T-helper 1 cell (primary cell): ENCODE data around the gene EXOC4.

Source experiments
- DNase-seq, 5 donors: peaks; one replicate each; pipeline ENCODE4 v3.0.0-alpha.2; 2012 to 2020

EXOC4 gene

DNA sequence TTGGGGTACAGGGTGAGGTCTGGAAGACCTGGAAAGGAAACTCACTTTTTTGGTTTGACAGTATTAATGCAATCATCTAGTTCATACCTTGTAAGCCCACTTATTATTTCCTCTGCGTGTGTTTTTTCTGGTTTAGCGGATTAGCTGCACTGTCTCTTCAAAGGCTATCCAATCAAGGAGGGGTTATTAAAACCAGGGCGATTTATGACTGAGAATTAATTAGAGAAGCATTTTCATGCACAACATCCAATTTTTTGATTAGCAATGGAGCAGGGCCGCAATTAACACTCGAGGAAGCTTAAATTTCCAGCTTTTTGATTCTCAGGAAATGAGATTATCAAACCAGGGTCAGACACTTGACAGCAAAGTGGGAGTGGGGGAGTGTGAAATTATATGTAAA lies 248.9 kb downstream of the EXOC4 start:
- no peak for DNase-seq

DNA sequence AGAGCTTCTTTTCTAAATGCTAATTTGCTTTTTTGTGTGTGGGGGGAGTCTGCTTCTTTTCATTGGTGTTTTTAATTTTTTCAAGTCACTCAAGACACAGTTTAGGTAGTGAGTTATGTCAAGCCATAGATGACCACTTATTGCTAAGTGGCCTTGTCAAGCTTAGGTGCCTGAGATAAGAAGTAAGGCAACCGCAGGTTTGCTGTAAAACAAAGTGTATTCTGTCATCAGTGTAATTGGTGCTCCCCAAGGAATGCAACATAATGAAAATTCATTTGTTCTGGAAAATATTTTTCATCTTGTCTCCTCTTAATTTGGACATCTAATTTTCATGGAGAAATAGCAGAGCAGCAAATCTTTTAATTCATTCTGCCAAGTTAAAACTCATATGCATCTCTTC lies 249.6 kb downstream of the EXOC4 start:
- no peak for DNase-seq

DNA sequence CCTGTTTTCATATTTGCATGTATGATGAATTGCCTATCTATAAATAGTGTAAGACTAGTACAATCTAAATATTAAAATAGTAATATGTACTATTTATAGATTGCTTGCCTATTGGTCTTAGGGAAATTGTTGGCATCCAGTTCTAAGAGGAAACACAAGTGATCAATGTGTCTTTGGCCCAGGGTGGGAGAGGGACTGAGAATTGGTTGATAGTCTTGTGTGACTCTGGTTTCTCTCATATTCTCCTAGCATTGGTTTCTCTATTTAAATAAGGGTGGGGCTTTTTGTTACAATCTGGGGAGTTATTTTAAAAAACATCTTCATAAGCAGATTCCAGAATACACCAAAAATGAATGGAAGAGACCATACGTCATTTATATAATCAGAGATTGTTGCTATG lies 250.1 kb downstream of the EXOC4 start:
- no peak for DNase-seq

DNA sequence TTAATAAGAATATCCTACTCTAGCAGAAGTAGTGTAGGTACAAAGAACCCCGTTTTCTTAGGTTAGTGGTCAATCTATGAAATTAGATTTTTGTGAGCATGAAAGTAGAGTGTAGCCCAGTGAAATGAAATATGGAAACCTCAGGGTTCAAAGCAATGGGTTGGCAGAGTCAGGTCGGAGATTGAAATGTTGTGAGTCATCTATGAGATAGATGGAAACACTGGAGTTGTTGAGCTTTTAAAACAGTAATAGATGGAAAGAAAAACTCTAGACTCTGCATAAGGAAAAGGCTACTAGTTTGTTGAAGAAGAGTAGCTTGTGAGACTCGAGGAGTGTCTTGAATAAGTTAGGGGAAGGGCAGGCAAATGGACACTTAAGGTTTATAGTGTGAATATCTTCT lies 251.9 kb downstream of the EXOC4 start:
- no peak for DNase-seq

DNA sequence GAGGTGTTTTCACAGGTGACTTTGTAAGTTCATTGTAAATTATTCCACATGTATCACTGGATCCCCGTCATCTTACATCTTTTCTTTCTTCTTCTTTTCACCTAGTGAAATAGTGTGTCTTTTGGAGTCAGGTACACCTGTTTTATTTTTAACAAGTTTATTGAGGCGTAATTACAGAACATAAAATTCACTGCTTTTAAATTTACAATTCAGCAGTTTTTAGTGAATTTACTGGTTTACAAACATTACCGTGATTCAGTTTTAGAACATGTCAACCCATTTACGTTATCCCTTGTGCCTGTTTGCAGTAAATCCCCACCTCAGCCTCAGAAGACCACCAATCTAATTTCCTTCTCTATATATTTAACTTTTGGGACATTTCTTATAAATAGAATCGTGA lies 256.9 kb downstream of the EXOC4 start:
- DNase-seq = no peak

DNA sequence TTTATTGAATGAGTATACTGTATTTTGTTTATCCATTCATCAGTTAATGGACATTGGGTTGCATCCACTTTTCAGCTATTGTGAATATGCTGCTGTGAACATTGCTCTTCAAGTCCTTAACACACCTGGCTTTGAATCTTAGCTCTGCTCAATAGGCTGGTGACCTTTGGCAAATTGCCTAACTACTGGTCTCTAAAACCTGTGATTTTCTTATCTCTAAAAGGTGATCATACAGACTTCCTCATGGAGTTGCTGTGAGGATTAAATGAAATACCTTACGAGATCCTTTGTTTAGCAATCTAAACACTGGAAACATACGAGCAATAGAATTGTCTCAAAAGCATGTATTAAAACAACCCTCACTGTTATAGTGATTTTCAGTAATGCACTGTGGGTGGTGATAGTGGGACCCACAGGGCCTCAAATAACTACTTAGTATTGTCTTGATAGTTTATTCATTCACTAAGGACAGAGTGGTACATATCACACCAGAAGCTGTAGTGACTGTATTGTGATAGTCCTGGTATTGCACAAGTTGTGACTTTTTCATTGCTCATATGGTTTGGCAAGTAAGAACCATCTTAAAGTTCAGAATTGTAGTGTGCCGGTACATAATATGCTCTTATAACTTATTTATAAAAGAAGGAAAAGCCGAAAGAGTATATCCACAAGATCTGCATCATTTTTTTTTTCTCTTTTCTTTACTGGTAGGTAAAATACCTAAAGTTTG lies 257.6 kb downstream of the EXOC4 start:
- no peak for DNase-seq

DNA sequence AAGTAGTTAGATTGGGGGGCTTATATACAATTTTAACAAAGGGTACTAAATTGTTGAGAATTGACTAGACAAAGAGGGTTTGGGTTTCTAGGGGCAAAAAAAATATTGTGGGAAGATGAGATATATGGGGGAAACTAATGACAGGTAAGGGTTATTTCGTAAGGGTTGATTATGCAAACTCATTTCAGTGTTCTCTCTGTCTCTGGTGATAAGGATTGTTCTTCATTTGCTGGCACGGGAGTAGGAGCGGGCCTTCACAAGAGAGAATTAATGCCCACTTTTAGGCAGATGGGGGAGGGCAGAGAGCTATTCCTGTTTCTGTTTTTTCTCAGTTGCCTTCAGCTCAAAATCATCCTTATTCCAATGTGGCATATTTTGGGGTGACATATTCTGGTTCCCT lies 258.4 kb downstream of the EXOC4 start:
- no peak for DNase-seq

DNA sequence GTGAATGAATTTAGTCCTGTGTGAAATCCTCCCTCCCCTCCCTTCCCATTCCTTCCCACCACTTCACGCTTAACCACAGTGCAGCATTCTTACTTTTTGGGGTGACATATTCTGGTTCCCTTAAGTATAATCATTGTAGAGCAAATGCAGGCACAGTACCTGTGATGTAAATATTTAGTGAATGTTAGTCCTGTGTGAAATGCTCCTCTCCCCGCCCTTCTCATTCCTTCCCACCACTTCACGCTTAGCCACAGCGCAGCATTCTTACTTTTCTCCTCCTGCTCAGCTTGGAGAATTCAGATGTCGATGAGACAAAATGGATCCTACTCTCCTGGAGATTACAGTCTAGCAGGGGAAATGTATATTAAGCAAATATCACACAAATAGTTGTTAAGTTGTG lies 258.8 kb downstream of the EXOC4 start:
- no peak for DNase-seq

DNA sequence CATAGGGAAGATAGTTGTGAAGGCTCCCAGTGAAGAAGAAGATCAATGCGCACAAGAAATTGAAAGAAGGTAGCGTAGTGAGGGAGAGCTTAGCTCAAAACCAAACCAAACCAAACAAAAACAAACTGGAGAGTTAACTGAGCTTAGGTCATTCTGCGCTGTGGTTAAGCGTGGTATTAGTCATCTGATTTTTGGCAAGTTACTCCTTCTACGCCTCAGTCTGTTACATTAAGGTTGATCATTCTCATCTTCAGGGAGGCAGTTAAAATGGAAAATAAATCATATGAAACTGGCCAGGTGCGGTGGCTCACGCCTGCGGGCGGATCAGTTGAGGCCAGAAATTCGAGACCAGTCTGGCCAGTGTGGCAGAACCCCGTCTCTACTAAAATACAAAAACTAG lies 259.7 kb downstream of the EXOC4 start:
- DNase-seq = no peak

DNA sequence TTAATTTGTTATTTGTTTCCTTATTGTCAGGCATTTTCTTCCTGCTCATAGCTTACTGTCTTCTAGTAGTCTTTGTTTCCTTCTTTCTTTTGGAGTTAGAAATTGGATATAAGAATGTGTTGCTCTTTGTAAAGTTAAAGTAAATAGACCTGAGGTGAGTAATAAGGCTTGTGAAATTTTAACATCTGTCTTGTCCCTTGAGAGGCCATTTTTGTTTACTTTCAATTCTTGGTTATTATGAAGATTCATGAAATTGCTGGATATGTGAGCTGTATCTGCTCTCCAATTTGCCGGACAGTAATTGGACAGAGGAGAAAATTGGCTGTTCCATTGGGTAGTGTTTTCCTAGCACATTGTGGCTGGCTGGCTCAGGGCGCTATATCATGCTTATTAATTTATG lies 260.7 kb downstream of the EXOC4 start:
- no peak for DNase-seq

DNA sequence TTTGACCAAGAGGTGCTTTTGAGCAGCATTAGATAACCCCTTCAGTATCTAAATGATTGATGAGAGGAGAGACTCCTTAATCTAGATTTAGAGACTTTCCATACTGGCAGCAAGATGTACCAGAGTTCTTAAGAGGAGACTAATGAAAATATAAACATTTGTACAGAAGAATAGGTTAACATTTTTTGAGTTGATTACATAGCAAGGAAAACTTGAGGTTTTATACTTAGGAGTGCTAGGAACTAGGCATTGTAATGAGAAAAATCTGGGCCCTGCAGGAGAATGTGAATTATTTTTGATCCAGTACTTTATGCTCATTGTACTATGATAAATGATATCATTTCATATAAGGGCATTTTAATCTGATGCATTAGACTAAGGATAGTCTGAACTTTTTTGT lies 261.7 kb downstream of the EXOC4 start:
- DNase-seq = no peak

DNA sequence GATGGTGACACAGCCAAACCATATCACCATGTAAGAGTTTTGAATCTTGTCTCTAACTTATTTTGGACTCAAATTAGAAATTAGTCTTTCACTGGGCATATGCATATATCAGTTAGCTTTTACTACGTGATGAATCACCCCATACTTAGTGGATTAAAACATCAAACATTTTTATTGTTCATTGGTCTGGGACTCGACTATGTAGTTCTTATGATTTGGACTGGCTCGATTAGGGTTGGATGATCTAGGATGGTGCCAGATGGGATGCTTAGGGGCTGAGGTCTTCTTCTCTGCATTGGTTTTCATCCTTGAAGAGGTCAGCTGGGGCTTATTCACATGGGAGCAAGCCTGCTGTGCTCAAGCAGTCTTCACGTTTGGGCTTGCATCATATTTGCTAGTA lies 264.9 kb downstream of the EXOC4 start:
- DNase-seq = no peak

DNA sequence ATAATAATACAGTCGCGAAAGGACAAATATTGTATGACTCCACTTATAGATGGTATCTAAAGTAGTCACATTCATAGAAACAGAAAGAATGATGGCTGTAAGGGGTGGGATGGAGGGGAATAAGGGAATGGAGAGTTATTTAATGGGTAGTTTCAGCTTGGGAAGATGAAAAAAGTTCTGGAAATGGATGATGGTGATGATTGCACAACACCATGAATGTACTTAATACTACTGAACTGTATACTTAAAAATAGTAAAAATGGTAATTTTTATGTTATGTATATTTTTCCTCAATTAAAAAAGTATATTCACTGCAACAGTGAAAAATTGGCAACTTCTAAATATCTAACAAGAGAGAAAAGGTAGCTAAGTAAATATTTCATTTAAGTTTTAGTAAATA lies 265.8 kb downstream of the EXOC4 start:
- DNase-seq = no peak

DNA sequence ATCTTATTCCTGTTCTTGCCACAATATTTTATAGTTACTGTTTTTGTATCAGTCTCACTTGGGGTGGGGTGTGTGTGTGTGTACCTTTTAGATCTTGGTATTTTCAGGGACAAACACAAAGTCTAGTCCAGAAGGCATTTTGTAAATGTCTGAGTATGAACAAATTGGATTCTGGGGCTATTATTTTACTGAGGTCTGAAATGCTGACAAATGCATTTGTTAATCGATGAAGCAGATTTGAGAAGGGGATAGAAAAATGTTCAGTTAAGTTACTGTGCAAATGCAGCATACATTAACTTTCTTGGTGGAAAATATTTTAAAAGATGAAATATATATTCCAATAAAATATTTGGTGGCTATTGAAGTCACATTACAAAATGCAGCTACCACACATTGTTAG lies 267.4 kb downstream of the EXOC4 start:
- DNase-seq = no peak

DNA sequence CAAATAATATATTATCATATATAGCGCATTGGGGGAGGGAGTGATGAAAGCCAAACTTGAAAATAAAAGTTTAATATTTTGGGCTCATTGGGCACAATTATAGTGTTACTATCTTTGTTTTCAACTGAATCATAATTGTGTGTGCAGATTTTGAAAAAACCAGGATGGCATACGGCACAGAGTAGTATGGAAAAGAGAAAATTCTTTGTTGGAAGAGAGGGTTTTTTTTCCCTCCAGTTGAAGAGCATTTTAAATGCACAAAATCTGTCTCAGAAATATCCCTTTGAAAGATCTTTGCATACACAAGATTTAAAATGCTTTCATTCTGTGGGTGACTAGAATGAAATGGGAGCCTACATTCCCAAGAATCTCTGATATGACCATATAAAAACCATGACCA lies 269.6 kb downstream of the EXOC4 start:
- DNase-seq = no peak

DNA sequence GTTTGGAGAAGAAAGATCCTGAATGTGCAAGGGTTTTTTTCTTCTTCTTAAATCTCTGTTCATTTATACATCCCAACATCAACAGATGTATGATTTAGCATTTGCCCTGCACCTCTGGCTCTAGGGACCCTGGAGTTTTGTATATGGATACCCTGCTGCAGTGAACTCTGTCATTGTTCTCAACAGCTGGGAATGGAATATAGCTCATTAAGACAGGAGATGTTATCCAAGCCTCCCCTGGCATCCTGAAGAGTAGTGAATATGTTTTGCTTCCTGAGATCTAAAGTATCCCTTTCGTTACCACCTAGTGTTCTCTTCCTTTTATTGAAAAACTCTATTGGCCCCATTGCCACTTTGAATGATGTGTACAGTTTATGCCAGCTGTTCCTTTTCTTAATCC lies 275.9 kb downstream of the EXOC4 start:
- DNase-seq = no peak

DNA sequence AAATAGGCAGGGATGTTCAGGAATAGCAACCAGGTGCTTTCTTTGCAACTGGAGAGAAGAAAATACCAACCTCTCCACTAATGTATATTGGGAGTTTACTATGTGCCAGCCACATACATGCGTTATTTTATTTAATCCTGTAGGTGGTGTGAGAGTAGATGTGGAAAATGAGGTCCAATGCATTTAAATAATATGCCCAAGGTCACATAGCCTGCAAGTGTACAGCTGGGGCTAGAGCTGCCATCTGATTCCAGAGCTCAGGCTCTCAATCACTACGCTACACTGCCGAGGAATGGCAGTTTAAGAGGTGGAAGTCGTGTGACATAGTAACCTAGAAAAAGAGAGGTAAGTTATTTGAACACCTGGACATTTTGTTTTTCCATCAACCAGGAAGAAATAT lies 277.0 kb downstream of the EXOC4 start:
- DNase-seq = no peak

DNA sequence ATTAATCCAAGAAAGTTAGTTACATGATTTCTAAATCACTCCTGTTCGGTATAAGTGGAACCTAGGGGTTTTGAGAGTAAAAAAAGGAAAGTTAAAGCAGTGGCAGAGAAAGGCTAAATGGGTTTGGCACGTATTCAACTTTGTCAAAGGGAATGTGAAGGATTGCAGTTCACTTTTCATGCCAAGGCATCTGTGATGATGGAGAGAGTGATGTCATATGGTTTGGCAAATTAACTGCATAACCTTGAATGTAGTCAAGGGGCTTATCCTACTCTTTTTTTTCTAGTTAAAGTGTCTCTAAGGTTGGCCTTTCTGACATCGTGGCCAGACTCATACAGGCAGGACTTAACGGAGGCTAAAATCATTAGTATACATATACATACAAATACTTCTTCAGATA lies 277.8 kb downstream of the EXOC4 start:
- DNase-seq = no peak

DNA sequence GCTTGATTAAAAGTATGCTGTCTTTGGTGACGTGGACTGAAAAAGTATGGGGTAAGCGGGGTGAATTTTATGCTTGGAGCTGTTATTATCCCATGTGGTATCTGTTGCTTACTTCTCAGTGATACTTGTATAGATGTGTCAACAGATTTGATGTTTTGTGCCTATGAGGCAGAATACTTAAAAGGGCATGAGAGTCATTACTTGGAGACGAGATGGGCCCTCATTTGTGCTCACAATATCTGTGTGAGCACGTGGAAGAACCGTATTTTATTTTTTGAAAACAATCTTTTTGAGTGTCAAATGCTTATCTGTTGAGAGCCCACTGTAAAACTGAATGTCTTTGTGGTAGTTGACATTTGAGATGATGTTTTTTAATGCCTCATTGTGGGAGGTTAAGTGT lies 281.9 kb downstream of the EXOC4 start:
- DNase-seq = no peak

DNA sequence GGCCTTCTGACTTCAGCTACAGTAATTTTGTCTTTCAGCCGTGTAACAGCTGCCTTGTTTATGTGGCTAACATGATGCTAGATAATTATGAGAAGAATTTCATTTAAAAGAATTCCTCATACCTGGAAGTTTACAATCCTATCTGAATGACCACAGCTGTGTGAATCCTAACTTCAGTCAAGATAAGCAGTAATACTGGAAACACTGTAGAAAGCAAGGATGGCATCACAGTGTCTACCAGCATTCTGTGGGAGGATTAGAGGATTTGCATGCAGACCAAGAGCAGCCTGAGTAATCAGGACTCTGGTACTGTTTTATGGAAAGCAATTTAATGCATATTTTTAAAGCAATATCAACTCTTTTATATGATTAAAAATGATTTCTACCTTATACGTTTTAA lies 282.4 kb downstream of the EXOC4 start:
- no peak for DNase-seq

DNA sequence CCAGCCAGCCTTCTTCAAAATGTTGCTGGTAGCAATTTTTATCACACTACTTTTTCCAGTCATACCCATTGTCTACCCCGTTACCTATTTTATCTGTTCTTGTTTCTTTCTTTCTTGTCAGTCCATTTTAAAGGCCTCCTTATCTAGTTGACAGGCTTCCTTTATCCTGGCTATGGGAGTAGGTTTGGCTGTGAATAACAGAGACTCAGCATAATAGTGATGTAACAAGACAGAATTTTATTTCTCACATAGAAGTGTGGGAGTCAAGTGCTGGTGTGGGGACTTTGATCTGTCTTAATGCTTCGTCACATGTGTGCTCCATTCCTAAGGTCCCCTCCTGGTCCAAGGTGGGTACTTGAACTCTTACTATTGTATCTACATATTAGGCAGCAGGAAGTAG lies 283.6 kb downstream of the EXOC4 start:
- DNase-seq = no peak

DNA sequence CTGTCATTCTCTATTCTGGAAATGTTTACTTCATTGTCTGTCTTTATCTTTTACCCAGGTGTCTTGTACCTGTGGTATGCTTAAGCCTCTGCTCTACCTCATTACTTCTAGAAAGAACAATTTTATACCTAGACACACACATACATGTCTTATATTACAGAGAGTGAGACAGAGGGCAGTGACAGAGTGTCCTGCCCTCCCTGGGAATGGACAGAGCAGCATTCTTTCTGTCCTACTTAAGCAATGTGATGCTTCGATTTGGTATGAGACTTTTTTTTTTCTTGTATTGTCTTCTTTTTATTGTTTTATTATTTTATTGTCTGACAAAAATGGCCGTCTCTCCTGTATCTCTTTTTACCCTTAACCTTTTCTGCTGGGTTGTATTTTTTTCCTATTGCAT lies 286.1 kb downstream of the EXOC4 start:
- DNase-seq = no peak

DNA sequence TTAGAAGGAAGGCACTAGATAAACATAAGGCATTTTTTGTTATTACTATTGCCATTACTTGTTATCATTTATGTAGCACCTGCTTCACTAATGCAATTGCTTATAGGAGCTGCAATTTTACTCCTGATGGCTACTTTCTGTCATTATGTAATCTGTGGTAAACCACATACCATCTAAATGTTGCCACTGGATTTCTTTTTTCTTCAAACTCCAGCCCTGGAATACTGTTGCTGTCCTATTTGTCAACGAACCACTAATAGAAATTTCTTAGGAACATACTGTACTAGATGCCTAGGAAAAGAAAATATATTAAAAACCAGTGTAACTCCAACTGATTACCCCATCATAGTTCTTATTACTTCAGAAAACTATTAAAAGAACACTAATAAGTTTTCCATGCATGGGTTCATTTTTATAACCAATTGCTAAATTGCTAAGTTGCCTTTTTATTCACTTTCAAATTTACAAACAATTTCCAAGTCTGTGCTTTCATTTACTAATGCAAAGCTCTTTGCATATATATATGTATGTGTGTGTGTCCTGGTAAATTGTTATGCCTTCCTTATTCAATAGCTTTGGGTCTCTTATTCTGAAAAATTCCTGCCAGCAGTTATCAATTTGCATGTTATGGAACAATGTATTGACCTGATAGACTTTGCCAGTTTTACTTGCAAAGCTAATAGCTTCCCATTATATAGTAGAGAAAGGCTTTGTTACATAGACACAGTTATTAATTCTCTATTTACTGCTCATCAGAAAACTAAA lies 287.4 kb downstream of the EXOC4 start:
- no peak for DNase-seq

DNA sequence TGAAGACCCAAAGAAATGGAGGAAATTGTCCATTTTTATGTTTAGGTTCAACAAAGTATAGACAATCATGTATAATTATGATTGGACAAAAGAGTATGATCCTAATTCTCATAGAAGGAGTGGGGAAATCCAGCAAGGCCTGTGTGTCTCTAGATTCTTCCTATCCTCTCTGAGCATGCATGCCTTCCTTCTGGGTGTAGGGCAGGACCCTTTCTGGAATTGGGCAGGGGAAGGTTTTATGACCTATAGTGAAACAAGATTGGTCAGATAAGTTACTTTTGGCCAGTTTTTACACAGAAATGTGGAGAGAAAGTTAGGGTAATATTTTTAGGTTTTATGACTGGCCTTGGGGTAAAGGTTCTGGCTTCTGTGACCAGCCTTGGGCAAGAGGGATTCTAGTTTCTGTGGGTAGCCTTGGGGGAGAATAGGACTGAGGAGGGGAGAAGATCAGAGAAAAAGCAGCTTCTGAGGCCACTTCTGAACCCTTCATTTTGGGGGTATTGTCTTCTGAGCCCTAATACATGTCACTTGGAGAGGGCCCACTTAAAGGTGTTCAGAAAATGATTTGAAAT lies 289.4 kb downstream of the EXOC4 start:
- DNase-seq = no peak
